Neural cell (in vitro differentiated cells): Measurements from ENCODE around the gene PRH2.

ENCODE experiments used
- CTCF ChIP-seq: fragments of 450-650 bp; IDR thresholded peaks from 2 replicates; pipeline ENCODE4 v1.5.1; 2014; ENCODE audit warnings: antibody characterized with exemption, mild to moderate bottlenecking, moderate library complexity; ENCODE audit not compliant: poor library complexity, severe bottlenecking
- EP300 ChIP-seq: fragments of 450-650 bp; conservative IDR thresholded peaks from 2 replicates; pipeline ENCODE4 v1.6.1; 2014; ENCODE audit warnings: antibody characterized with exemption, mild to moderate bottlenecking, moderate library complexity; ENCODE audit not compliant: poor library complexity, severe bottlenecking
- EZH2 ChIP-seq: fragments of 200-600, 300-800 bp; shearing (Covaris generic), sonication (generic); IDR thresholded peaks from 2 replicates; pipeline ENCODE4 v1.6.1; 2014; ENCODE audit warnings: antibody characterized with exemption, low read length, borderline replicate concordance, mild to moderate bottlenecking; ENCODE audit not compliant: insufficient read depth, poor library complexity, severe bottlenecking
- POLR2AphosphoS5 ChIP-seq: IDR thresholded peaks from 2 replicates; pipeline ENCODE4 v1.6.1; 2012
- TF ChIP-seq, protein P1 (sequence below): IDR thresholded peaks from 2 replicates; pipeline ENCODE4 v1.6.1; 2012; ENCODE audit warnings: borderline replicate concordance

DNA sequence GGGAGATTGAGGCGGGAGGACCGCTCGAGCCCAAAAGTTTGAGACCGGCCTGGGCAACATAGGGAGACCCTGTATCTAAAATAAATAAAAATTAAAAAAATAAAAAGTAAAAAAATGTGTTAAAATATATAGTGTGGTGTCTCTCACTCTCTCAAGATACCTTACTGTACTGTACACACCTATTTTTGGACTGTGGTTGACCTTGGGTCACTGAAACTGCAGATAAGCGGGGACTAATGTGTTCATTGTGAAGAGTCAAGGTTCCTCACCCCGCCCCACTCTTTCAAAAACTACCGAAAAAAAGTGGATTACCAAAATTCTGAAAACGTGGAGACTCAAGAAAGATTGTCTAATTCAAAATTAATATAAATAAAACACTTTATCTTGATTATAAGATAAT lies 18.7 kb upstream of the PRH2 start:
- no peak for TF ChIP-seq POLR2AphosphoS5
- no peak for TF ChIP-seq CTCF
- TF ChIP-seq EZH2, result no peak
- no peak for TF ChIP-seq EP300
- TF ChIP-seq, protein P1, sequence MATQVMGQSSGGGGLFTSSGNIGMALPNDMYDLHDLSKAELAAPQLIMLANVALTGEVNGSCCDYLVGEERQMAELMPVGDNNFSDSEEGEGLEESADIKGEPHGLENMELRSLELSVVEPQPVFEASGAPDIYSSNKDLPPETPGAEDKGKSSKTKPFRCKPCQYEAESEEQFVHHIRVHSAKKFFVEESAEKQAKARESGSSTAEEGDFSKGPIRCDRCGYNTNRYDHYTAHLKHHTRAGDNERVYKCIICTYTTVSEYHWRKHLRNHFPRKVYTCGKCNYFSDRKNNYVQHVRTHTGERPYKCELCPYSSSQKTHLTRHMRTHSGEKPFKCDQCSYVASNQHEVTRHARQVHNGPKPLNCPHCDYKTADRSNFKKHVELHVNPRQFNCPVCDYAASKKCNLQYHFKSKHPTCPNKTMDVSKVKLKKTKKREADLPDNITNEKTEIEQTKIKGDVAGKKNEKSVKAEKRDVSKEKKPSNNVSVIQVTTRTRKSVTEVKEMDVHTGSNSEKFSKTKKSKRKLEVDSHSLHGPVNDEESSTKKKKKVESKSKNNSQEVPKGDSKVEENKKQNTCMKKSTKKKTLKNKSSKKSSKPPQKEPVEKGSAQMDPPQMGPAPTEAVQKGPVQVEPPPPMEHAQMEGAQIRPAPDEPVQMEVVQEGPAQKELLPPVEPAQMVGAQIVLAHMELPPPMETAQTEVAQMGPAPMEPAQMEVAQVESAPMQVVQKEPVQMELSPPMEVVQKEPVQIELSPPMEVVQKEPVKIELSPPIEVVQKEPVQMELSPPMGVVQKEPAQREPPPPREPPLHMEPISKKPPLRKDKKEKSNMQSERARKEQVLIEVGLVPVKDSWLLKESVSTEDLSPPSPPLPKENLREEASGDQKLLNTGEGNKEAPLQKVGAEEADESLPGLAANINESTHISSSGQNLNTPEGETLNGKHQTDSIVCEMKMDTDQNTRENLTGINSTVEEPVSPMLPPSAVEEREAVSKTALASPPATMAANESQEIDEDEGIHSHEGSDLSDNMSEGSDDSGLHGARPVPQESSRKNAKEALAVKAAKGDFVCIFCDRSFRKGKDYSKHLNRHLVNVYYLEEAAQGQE, result no peak
